ENCODE measurements around the gene SPECC1.

Gene SPECC1

DNA sequence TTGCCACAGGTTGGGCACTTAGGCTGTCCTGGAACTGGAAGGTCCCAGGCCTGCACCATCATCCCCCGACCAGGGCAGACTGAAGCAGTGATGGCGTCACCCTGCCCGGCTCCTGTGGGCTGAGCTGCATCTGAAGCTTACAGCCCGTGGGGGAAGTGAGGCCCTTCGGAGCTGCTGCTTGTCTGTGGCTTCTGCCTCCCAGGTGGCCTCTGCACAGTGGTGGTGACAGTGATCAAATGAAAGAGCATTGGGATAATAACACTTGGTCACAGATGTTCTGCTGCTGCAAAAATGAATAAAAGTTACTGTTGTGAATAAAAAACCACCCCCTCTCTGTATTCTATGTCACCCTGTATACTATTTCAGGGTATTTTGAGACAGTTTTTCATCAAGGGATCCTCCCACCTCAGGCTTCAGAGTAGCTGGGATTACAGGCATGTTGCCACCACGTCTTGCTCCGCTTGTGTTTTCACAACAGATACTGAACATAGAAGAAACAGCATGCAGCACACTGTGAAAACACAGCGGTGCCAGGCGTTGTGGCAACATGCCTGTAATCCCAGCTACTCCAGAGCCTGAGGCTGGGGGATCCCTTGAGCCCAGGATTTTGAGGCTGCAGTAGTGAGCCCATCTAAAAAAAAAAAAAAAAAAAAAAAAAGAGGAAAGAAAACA is 293.2 kb downstream of the SPECC1 start:
- Histone ChIP-seq H3K4me1 (ENCODE audit: control insufficient read depth in 5 of 5, insufficient read depth in 5 of 5, low read length in 5 of 5) (no peaks in the 10 kb centered on the region), H3K36me3 (ENCODE audit: control insufficient read depth in 5 of 5, insufficient read depth in 5 of 5, low read length in 5 of 5) (peaks cover 7 to 22% (median 11%) of the 10 kb centered on the region in 5 donors), H3K27ac (ENCODE audit: low read depth, low read length) (no peak overlapping the region), H3K9ac (ENCODE audit: low read length in 5 of 5) (no peak overlapping the region), H3K4me3 (ENCODE audit: low read depth in 1 of 5, low read length in 5 of 5) (no peak overlapping the region), H3K9me3 (ENCODE audit: control insufficient read depth in 5 of 5, low read length in 5 of 5) (peaks cover 7 to 17% (median 10%) of the 10 kb centered on the region in 5 donors), H3K27me3 (ENCODE audit: control insufficient read depth in 5 of 5, insufficient read depth in 4 of 5, low read length in 5 of 5) (no peaks in the 10 kb centered on the region)

- Histone ChIP-seq H3K27me3 (ENCODE audit: control insufficient read depth in 5 of 5, insufficient read depth in 4 of 5, low read length in 5 of 5) (no peaks in the 10 kb centered on the region), H3K36me3 (ENCODE audit: control insufficient read depth in 5 of 5, insufficient read depth in 5 of 5, low read length in 5 of 5) (peaks cover 7 to 19% (median 12%) of the 10 kb centered on the region in 5 donors), H3K9ac (ENCODE audit: low read length in 5 of 5) (no peak overlapping the region), H3K4me3 (ENCODE audit: low read depth in 1 of 5, low read length in 5 of 5) (no peak overlapping the region), H3K27ac (ENCODE audit: low read depth, low read length) (no peak overlapping the region), H3K4me1 (ENCODE audit: control insufficient read depth in 5 of 5, insufficient read depth in 5 of 5, low read length in 5 of 5) (no peaks in the 10 kb centered on the region), H3K9me3 (ENCODE audit: control insufficient read depth in 5 of 5, low read length in 5 of 5) (peaks cover 10 to 24% (median 14%) of the 10 kb centered on the region in 5 donors)
Observed at GRCh38 chr17:20304961-20305360, 295.8 kb downstream of the SPECC1 start.

GRCh38 chr17:20306924-20307323 is 297.8 kb downstream of the SPECC1 start:
- no peaks in the 10 kb centered on the region for H3K4me1 ChIP-seq (ENCODE audit: control insufficient read depth in 5 of 5, insufficient read depth in 5 of 5, low read length in 5 of 5)
- H3K4me3 ChIP-seq (ENCODE audit: low read depth in 1 of 5, low read length in 5 of 5): peak overlapping the region in 1 of 5 donors; percentile 22
- no peak overlapping the region for H3K27ac ChIP-seq (ENCODE audit: low read depth, low read length)
- peaks cover 7 to 15% (median 9%) of the 10 kb centered on the region in 5 donors for H3K36me3 ChIP-seq (ENCODE audit: control insufficient read depth in 5 of 5, insufficient read depth in 5 of 5, low read length in 5 of 5)
- H3K9ac ChIP-seq (ENCODE audit: low read length in 5 of 5): no peak overlapping the region
- H3K27me3 ChIP-seq (ENCODE audit: control insufficient read depth in 5 of 5, insufficient read depth in 4 of 5, low read length in 5 of 5): no peaks in the 10 kb centered on the region
- peaks cover 10 to 24% (median 14%) of the 10 kb centered on the region in 5 donors for H3K9me3 ChIP-seq (ENCODE audit: control insufficient read depth in 5 of 5, low read length in 5 of 5)

- no peak overlapping the region for H3K9ac ChIP-seq (ENCODE audit: low read length in 5 of 5)
- peaks cover 7 to 15% (median 9%) of the 10 kb centered on the region in 5 donors for H3K36me3 ChIP-seq (ENCODE audit: control insufficient read depth in 5 of 5, insufficient read depth in 5 of 5, low read length in 5 of 5)
- H3K27me3 ChIP-seq (ENCODE audit: control insufficient read depth in 5 of 5, insufficient read depth in 4 of 5, low read length in 5 of 5): no peaks in the 10 kb centered on the region
- H3K9me3 ChIP-seq (ENCODE audit: control insufficient read depth in 5 of 5, low read length in 5 of 5): peaks cover 10 to 24% (median 14%) of the 10 kb centered on the region in 5 donors
- no peaks in the 10 kb centered on the region for H3K4me1 ChIP-seq (ENCODE audit: control insufficient read depth in 5 of 5, insufficient read depth in 5 of 5, low read length in 5 of 5)
- no peak overlapping the region for H3K27ac ChIP-seq (ENCODE audit: low read depth, low read length)
- H3K4me3 ChIP-seq (ENCODE audit: low read depth in 1 of 5, low read length in 5 of 5): peak overlapping the region in 1 of 5 donors; percentile 22
Observed at GRCh38 chr17:20307326-20307910, 298.3 kb downstream of the SPECC1 start.

GRCh38 chr17:20310481-20310880 is 301.3 kb downstream of the SPECC1 start:
- no peak overlapping the region for H3K27ac ChIP-seq (ENCODE audit: low read depth, low read length)
- no peak overlapping the region for H3K4me3 ChIP-seq (ENCODE audit: low read depth in 1 of 5, low read length in 5 of 5)
- no peak overlapping the region for H3K9ac ChIP-seq (ENCODE audit: low read length in 5 of 5)
- peaks cover 12 to 26% (median 16%) of the 10 kb centered on the region in 5 donors for H3K36me3 ChIP-seq (ENCODE audit: control insufficient read depth in 5 of 5, insufficient read depth in 5 of 5, low read length in 5 of 5)
- peaks cover 10 to 24% (median 12%) of the 10 kb centered on the region in 5 donors for H3K9me3 ChIP-seq (ENCODE audit: control insufficient read depth in 5 of 5, low read length in 5 of 5)
- H3K27me3 ChIP-seq (ENCODE audit: control insufficient read depth in 5 of 5, insufficient read depth in 4 of 5, low read length in 5 of 5): no peaks in the 10 kb centered on the region
- H3K4me1 ChIP-seq (ENCODE audit: control insufficient read depth in 5 of 5, insufficient read depth in 5 of 5, low read length in 5 of 5): no peaks in the 10 kb centered on the region

DNA sequence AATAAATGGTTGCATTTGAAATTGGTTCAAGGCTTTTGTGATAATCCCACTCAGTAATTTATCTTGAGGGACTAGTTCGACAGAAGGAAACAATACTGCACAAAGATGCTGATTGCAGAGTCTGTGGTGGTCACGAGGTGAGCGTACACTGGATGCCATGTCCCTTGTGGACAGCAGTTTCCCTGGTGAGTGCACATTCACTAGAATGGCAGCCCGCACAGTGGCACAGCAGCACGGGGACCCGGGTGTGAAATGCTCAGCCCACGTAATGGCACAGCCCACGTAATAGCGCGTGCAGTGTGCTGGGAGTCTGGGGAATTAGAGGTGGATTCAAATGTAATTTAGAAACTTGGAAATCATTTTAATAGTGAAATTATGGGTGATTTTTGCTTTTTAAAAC is 304.1 kb downstream of the SPECC1 start:
- Histone ChIP-seq H3K9me3 (ENCODE audit: control insufficient read depth in 5 of 5, low read length in 5 of 5) (no peaks in the 10 kb centered on the region), H3K27me3 (ENCODE audit: control insufficient read depth in 5 of 5, insufficient read depth in 4 of 5, low read length in 5 of 5) (no peaks in the 10 kb centered on the region), H3K36me3 (ENCODE audit: control insufficient read depth in 5 of 5, insufficient read depth in 5 of 5, low read length in 5 of 5) (peaks cover 2 to 23% (median 8%) of the 10 kb centered on the region in 5 donors), H3K4me1 (ENCODE audit: control insufficient read depth in 5 of 5, insufficient read depth in 5 of 5, low read length in 5 of 5) (no peaks in the 10 kb centered on the region), H3K9ac (ENCODE audit: low read length in 5 of 5) (no peak overlapping the region), H3K4me3 (ENCODE audit: low read depth in 1 of 5, low read length in 5 of 5) (no peak overlapping the region), H3K27ac (ENCODE audit: low read depth, low read length) (no peak overlapping the region)

- H3K4me1 ChIP-seq (ENCODE audit: control insufficient read depth in 5 of 5, insufficient read depth in 5 of 5, low read length in 5 of 5): no peaks in the 10 kb centered on the region
- no peaks in the 10 kb centered on the region for H3K9me3 ChIP-seq (ENCODE audit: control insufficient read depth in 5 of 5, low read length in 5 of 5)
- H3K9ac ChIP-seq (ENCODE audit: low read length in 5 of 5): no peak overlapping the region
- H3K27me3 ChIP-seq (ENCODE audit: control insufficient read depth in 5 of 5, insufficient read depth in 4 of 5, low read length in 5 of 5): no peaks in the 10 kb centered on the region
- peaks cover 2 to 23% (median 8%) of the 10 kb centered on the region in 5 donors for H3K36me3 ChIP-seq (ENCODE audit: control insufficient read depth in 5 of 5, insufficient read depth in 5 of 5, low read length in 5 of 5)
- no peak overlapping the region for H3K27ac ChIP-seq (ENCODE audit: low read depth, low read length)
- H3K4me3 ChIP-seq (ENCODE audit: low read depth in 1 of 5, low read length in 5 of 5): no peak overlapping the region
Observed at GRCh38 chr17:20313891-20314290, 304.7 kb downstream of the SPECC1 start.

GRCh38 chr17:20314834-20315233 is 305.7 kb downstream of the SPECC1 start:
- Histone ChIP-seq H3K9me3 (ENCODE audit: control insufficient read depth in 5 of 5, low read length in 5 of 5) (no peaks in the 10 kb centered on the region), H3K27ac (ENCODE audit: low read depth, low read length) (no peak overlapping the region), H3K27me3 (ENCODE audit: control insufficient read depth in 5 of 5, insufficient read depth in 4 of 5, low read length in 5 of 5) (no peaks in the 10 kb centered on the region), H3K36me3 (ENCODE audit: control insufficient read depth in 5 of 5, insufficient read depth in 5 of 5, low read length in 5 of 5) (peaks cover 0 to 21% (median 8%) of the 10 kb centered on the region in 5 donors), H3K9ac (ENCODE audit: low read length in 5 of 5) (no peak overlapping the region), H3K4me1 (ENCODE audit: control insufficient read depth in 5 of 5, insufficient read depth in 5 of 5, low read length in 5 of 5) (no peaks in the 10 kb centered on the region), H3K4me3 (ENCODE audit: low read depth in 1 of 5, low read length in 5 of 5) (no peak overlapping the region)

DNA sequence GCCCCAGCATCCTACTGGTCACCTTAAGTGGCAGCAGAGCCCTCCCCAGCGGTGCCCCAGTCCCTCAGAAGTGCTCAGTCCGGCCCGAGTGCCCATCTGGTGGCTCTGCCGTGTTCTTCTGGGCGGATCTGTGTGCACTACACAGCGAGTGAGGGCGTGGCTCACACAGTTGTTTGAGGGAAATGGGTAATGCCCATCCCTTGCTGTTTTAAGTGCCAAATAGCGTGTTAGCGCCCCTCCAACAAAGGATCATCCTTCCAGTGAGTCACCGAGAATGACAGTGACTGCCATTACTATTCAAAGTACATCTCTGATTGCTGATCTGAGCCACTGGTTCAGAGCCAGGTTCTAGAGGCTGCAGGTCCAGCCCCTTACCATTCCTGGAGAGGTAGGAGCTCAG is 306.2 kb downstream of the SPECC1 start:
- peaks cover 0 to under 1% (median 0%) of the 10 kb centered on the region in 5 donors for H3K4me1 ChIP-seq (ENCODE audit: control insufficient read depth in 5 of 5, insufficient read depth in 5 of 5, low read length in 5 of 5)
- H3K27ac ChIP-seq (ENCODE audit: low read depth, low read length): no peak overlapping the region
- no peaks in the 10 kb centered on the region for H3K27me3 ChIP-seq (ENCODE audit: control insufficient read depth in 5 of 5, insufficient read depth in 4 of 5, low read length in 5 of 5)
- H3K9me3 ChIP-seq (ENCODE audit: control insufficient read depth in 5 of 5, low read length in 5 of 5): no peaks in the 10 kb centered on the region
- H3K9ac ChIP-seq (ENCODE audit: low read length in 5 of 5): no peak overlapping the region
- no peak overlapping the region for H3K4me3 ChIP-seq (ENCODE audit: low read depth in 1 of 5, low read length in 5 of 5)
- H3K36me3 ChIP-seq (ENCODE audit: control insufficient read depth in 5 of 5, insufficient read depth in 5 of 5, low read length in 5 of 5): peaks cover 0 to 21% (median 8%) of the 10 kb centered on the region in 5 donors

- Histone ChIP-seq H3K4me3 (ENCODE audit: low read depth in 1 of 5, low read length in 5 of 5) (no peak overlapping the region), H3K27me3 (ENCODE audit: control insufficient read depth in 5 of 5, insufficient read depth in 4 of 5, low read length in 5 of 5) (no peaks in the 10 kb centered on the region), H3K27ac (ENCODE audit: low read depth, low read length) (no peak overlapping the region), H3K4me1 (ENCODE audit: control insufficient read depth in 5 of 5, insufficient read depth in 5 of 5, low read length in 5 of 5) (peaks cover 0 to 4% (median 0%) of the 10 kb centered on the region in 5 donors), H3K9me3 (ENCODE audit: control insufficient read depth in 5 of 5, low read length in 5 of 5) (no peaks in the 10 kb centered on the region), H3K36me3 (ENCODE audit: control insufficient read depth in 5 of 5, insufficient read depth in 5 of 5, low read length in 5 of 5) (peaks cover 0 to 21% (median 8%) of the 10 kb centered on the region in 5 donors), H3K9ac (ENCODE audit: low read length in 5 of 5) (no peak overlapping the region)
Observed at GRCh38 chr17:20315821-20316220, 306.7 kb downstream of the SPECC1 start.

All from subcutaneous abdominal adipose tissue (tissue), 5 donors.